ENCODE results near the gene IZUMO1.
"Not testable (repeated sequence)": the region's sequence is repeated elsewhere in the genome, so short reads cannot be mapped to it uniquely, and the experiment has no call there.

The IZUMO1 gene

GRCh38 chr19:48715681-48716171 lies 31.0 kb downstream of the IZUMO1 start:
- peaks cover 24% of the 10 kb centered on the region for H3K4me1 Mint-ChIP-seq (ENCODE audit: low read depth)
- H3K4me3 Mint-ChIP-seq = peak overlapping the region; percentile 83
- DNase-seq = no peak
- no peaks in the 10 kb centered on the region for H3K9me3 Mint-ChIP-seq
- H3K27ac Mint-ChIP-seq = no peak overlapping the region
- H3K27me3 Mint-ChIP-seq = no peaks in the 10 kb centered on the region
- H3K36me3 Mint-ChIP-seq (ENCODE audit: low read depth) = peaks cover 7% of the 10 kb centered on the region

GRCh38 chr19:48714759-48715675 lies 31.7 kb downstream of the IZUMO1 start:
- no peak for DNase-seq
- no peaks in the 10 kb centered on the region for H3K9me3 Mint-ChIP-seq
- peak overlapping the region; percentile 91 for H3K27ac Mint-ChIP-seq
- H3K4me1 Mint-ChIP-seq (ENCODE audit: low read depth) = peaks cover 18% of the 10 kb centered on the region
- H3K27me3 Mint-ChIP-seq = no peaks in the 10 kb centered on the region
- peak overlapping the region; percentile 83 for H3K4me3 Mint-ChIP-seq
- peaks cover 6% of the 10 kb centered on the region for H3K36me3 Mint-ChIP-seq (ENCODE audit: low read depth)

GRCh38 chr19:48713864-48714755 lies 32.6 kb downstream of the IZUMO1 start:
- H3K36me3 Mint-ChIP-seq (ENCODE audit: low read depth) = peaks cover 6% of the 10 kb centered on the region

GRCh38 chr19:48713041-48713863 lies 33.5 kb downstream of the IZUMO1 start:
- Mint-ChIP-seq H3K36me3 (ENCODE audit: low read depth) (peaks cover 6% of the 10 kb centered on the region), H3K9me3 (no peaks in the 10 kb centered on the region), H3K27me3 (no peaks in the 10 kb centered on the region), H3K4me1 (ENCODE audit: low read depth) (peaks cover 18% of the 10 kb centered on the region), H3K27ac (peak overlapping the region; percentile 69), H3K4me3 (peak overlapping the region; percentile 86)
- DNase-seq = no peak

More at GRCh38 chr19:48713864-48714755, 32.6 kb downstream of the IZUMO1 start:
- Mint-ChIP-seq H3K4me1 (ENCODE audit: low read depth) (peaks cover 18% of the 10 kb centered on the region), H3K27ac (peak overlapping the region; percentile 91), H3K4me3 (peak overlapping the region; percentile 86), H3K27me3 (no peaks in the 10 kb centered on the region), H3K9me3 (no peaks in the 10 kb centered on the region)
- peak; percentile 98 for DNase-seq

GRCh38 chr19:48711106-48711662 lies 35.5 kb downstream of the IZUMO1 start:
- Mint-ChIP-seq H3K9me3 (no peaks in the 10 kb centered on the region), H3K4me3 (no peak overlapping the region), H3K36me3 (ENCODE audit: low read depth) (peaks cover 6% of the 10 kb centered on the region), H3K27ac (no peak overlapping the region), H3K4me1 (ENCODE audit: low read depth) (peaks cover 18% of the 10 kb centered on the region), H3K27me3 (no peaks in the 10 kb centered on the region)
- DNase-seq = no peak

GRCh38 chr19:48708471-48708870 lies 38.2 kb downstream of the IZUMO1 start:
- Mint-ChIP-seq H3K4me3 (no peak overlapping the region), H3K36me3 (ENCODE audit: low read depth) (peaks cover 16% of the 10 kb centered on the region), H3K4me1 (ENCODE audit: low read depth) (peaks cover 7% of the 10 kb centered on the region), H3K27me3 (no peaks in the 10 kb centered on the region), H3K9me3 (no peaks in the 10 kb centered on the region), H3K27ac (no peak overlapping the region)
- no peak for DNase-seq

GRCh38 chr19:48705431-48705830 lies 41.3 kb downstream of the IZUMO1 start:
- Mint-ChIP-seq H3K27me3 (no peaks in the 10 kb centered on the region), H3K36me3 (ENCODE audit: low read depth) (peaks cover 17% of the 10 kb centered on the region), H3K27ac (no peak overlapping the region), H3K4me1 (ENCODE audit: low read depth) (no peaks in the 10 kb centered on the region), H3K4me3 (no peak overlapping the region), H3K9me3 (no peaks in the 10 kb centered on the region)
- DNase-seq = no peak

- Mint-ChIP-seq H3K27ac (no peak overlapping the region), H3K9me3 (no peaks in the 10 kb centered on the region), H3K27me3 (peaks cover 2% of the 10 kb centered on the region), H3K4me3 (no peak overlapping the region), H3K36me3 (ENCODE audit: low read depth) (peaks cover 17% of the 10 kb centered on the region), H3K4me1 (ENCODE audit: low read depth) (no peaks in the 10 kb centered on the region)
- DNase-seq = no peak
Observed at GRCh38 chr19:48703316-48703715, 43.4 kb downstream of the IZUMO1 start.

- Mint-ChIP-seq H3K4me3 (no peak overlapping the region), H3K9me3 (no peaks in the 10 kb centered on the region), H3K36me3 (ENCODE audit: low read depth) (peaks cover 17% of the 10 kb centered on the region), H3K27me3 (peaks cover 6% of the 10 kb centered on the region), H3K4me1 (ENCODE audit: low read depth) (no peaks in the 10 kb centered on the region), H3K27ac (no peak overlapping the region)
- no peak for DNase-seq
Observed at GRCh38 chr19:48702701-48703100, 44.0 kb downstream of the IZUMO1 start.

GRCh38 chr19:48698046-48698445 lies 48.7 kb downstream of the IZUMO1 start:
- H3K4me3 Mint-ChIP-seq = no peak overlapping the region

GRCh38 chr19:48696353-48697010 lies 50.2 kb downstream of the IZUMO1 start:
- Mint-ChIP-seq H3K4me1 (ENCODE audit: low read depth) (peaks cover 9% of the 10 kb centered on the region), H3K27me3 (peaks cover 23% of the 10 kb centered on the region), H3K27ac (no peak overlapping the region), H3K9me3 (no peaks in the 10 kb centered on the region), H3K4me3 (peak overlapping the region; percentile 61), H3K36me3 (ENCODE audit: low read depth) (no peaks in the 10 kb centered on the region)
- DNase-seq = no peak

More at GRCh38 chr19:48698046-48698445, 48.7 kb downstream of the IZUMO1 start:
- H3K27me3 Mint-ChIP-seq = peaks cover 23% of the 10 kb centered on the region
- peaks cover 5% of the 10 kb centered on the region for H3K36me3 Mint-ChIP-seq (ENCODE audit: low read depth)
- H3K9me3 Mint-ChIP-seq = no peaks in the 10 kb centered on the region
- no peak overlapping the region for H3K27ac Mint-ChIP-seq
- DNase-seq = no peak
- H3K4me1 Mint-ChIP-seq (ENCODE audit: low read depth) = peaks cover 9% of the 10 kb centered on the region

- H3K27ac Mint-ChIP-seq = no peak within 1 kb of the TSS
- DNase-seq = no peak
- H3K4me1 Mint-ChIP-seq (ENCODE audit: low read depth) = peaks cover 9% of the 10 kb centered on the region
- no peaks in the 10 kb centered on the region for H3K9me3 Mint-ChIP-seq
- H3K27me3 Mint-ChIP-seq = peaks cover 23% of the 10 kb centered on the region
- no peaks in the 10 kb centered on the region for H3K36me3 Mint-ChIP-seq (ENCODE audit: low read depth)
- H3K4me3 Mint-ChIP-seq = peak within 1 kb of the TSS; percentile 61
Observed at GRCh38 chr19:48695743-48696352, 50.9 kb downstream of the IZUMO1 start, which contains the start of gene FUT2. Gene FUT2 (plus strand): TSS chr19:48695971. CDS start chr19:48702957, 6,986 bp downstream.

- H3K36me3 Mint-ChIP-seq (ENCODE audit: low read depth); H3K27ac Mint-ChIP-seq; H3K4me3 Mint-ChIP-seq; H3K4me1 Mint-ChIP-seq (ENCODE audit: low read depth); DNase-seq; H3K9me3 Mint-ChIP-seq: not testable (repeated sequence)
- H3K27me3 Mint-ChIP-seq = peaks cover 21% of the 10 kb centered on the region
Observed at GRCh38 chr19:48693629-48694028, 53.1 kb downstream of the IZUMO1 start.

All from activated T-cell treated with anti-CD3 and anti-CD28 coated beads, Interleukin-2, amount 50 U/mL, for 24 hours (primary cell).